ENCODE measurements around the gene DPF1. TPM values are rescaled to one million over a fixed set of nuclear protein-coding genes. Genes with fewer than 3 reads are reported as not detected.

Gene DPF1
- total and polyA plus RNA-seq, 10 of the 15 experiments (the other 5 are each of a cell fraction or from before 2014, with no cell fraction given) = 0.11 to 4.3 (median 2.4) TPM

GRCh38 chr19:38197937-38198704, 25.9 kb downstream of the DPF1 start:
- BruUV-seq (replicated peaks) = no TSS peak
- no peaks in the 10 kb centered on the region for H3K9me3 ChIP-seq (replicated peaks; ENCODE audit: control insufficient read depth, insufficient read depth, low read length)
- WGBS (ENCODE audit: insufficient coverage, insufficient replicate concordance, low lambda C conversion rate, missing lambda C conversion rate) = 98% methylated on average over 25 of the region's 25 CpGs
- ChIA-PET POLR2A (no interaction called here), CTCF (no interaction called here), RAD21 (ENCODE audit: unreplicated experiment) (interaction anchor here (1.0 kb wide), 1 partner anchor 296 kb away, joined by 3 read pairs; no protein-coding TSS in a partner anchor), SMC1A (ENCODE audit: uncharacterized antibody, unreplicated experiment) (no interaction called here)
- no peak overlapping the region for H3K27ac ChIP-seq (ENCODE audit: control insufficient read depth, insufficient read depth)
- H3K27me3 ChIP-seq (replicated peaks in 1 of 2; ENCODE audit: control insufficient read depth in 2 of 2, insufficient read depth in 2 of 2, low read length in 1 of 2) = no peaks in the 10 kb centered on the region
- peaks cover 10 to 23% of the 10 kb centered on the region in 2 experiments for H3K36me3 ChIP-seq (ENCODE audit: control insufficient read depth in 2 of 2, insufficient read depth in 2 of 2, low read length in 1 of 2)
- no peak overlapping the region for H3K4me2 ChIP-seq (ENCODE audit: control insufficient read depth, insufficient read depth)
- intact Hi-C loops (cut with micrococcal nuclease; ENCODE audit: unreplicated experiment) (no loop called here), in situ Hi-C loops (cut with MboI) (no loop called here)
- H4K20me1 ChIP-seq (ENCODE audit: control insufficient read depth, insufficient read depth) = no peaks in the 10 kb centered on the region
- ATAC-seq = no peak
- no peaks in the 10 kb centered on the region for H3K79me2 ChIP-seq (ENCODE audit: control insufficient read depth, insufficient read depth, low read length)
- H3K4me3 ChIP-seq = no peak overlapping the region
- H3K4me1 ChIP-seq (ENCODE audit: control insufficient read depth, insufficient read depth, low read length) = no peaks in the 10 kb centered on the region
- no peak overlapping the region for H2AFZ ChIP-seq (ENCODE audit: control insufficient read depth, low read depth, low read length)
- H3K9ac ChIP-seq (ENCODE audit: control insufficient read depth, insufficient read depth, low read length) = no peak overlapping the region
- no peak for FAIRE-seq
- DNase-seq (ENCODE audit: low read depth, low spot score) = no peak
- TF ChIP-seq GATAD2B (conservative IDR thresholded peaks at IDR 0.05; ENCODE audit: low read depth) = no peak
- no peak for TF ChIP-seq ZNF687 (IDR thresholded peaks at IDR 0.05)
- TF ChIP-seq CBFB (IDR thresholded peaks at IDR 0.05; ENCODE audit: low read depth) = no peak
- no peak for TF ChIP-seq CREM (IDR thresholded peaks at IDR 0.05; ENCODE audit: low read depth)
- TF ChIP-seq SRF (IDR thresholded peaks at IDR 0.05; ENCODE audit: low read depth in 2 of 2, low read length in 2 of 2) = no peak
- no peak for TF ChIP-seq SREBF1 (IDR thresholded peaks at IDR 0.05; ENCODE audit: low read length)
- no peak for TF ChIP-seq RBBP5 (conservative IDR thresholded peaks at IDR 0.05)
- TF ChIP-seq SUPT20H (IDR thresholded peaks at IDR 0.05; ENCODE audit: borderline replicate concordance, control insufficient read depth, low read depth, low read length) = no peak
- no peak for TF ChIP-seq NR2C1 (IDR thresholded peaks at IDR 0.05)
- no peak for TF ChIP-seq STAT3 (IDR thresholded peaks at IDR 0.05; ENCODE audit: low read depth, low read length)
- no peak for TF ChIP-seq ZNF207 (IDR thresholded peaks at IDR 0.05; ENCODE audit: borderline replicate concordance)
- no peak for TF ChIP-seq USF2 (IDR thresholded peaks at IDR 0.05; ENCODE audit: borderline replicate concordance, low read depth, low read length)
- no peak for TF ChIP-seq CEBPZ (IDR thresholded peaks at IDR 0.05; ENCODE audit: low read depth, low read length)
- TF ChIP-seq ATF3 (IDR thresholded peaks at IDR 0.05; ENCODE audit: borderline replicate concordance, extremely low read depth, low read depth, low read length) = no peak
- TF ChIP-seq SIN3A (IDR thresholded peaks at IDR 0.05; ENCODE audit: low read depth, low read length) = no peak
